HepG2 (cell line): ENCODE results near the gene STK32C. TPM values are rescaled to one million over a fixed set of nuclear protein-coding genes. Genes with fewer than 3 reads are reported as not detected.

Source experiments
- ATAC-seq: fragments of 200-7000 bp; cut with Tn5 transposase; 3 replicates; pipeline ENCODE4 v1.9.1; 2020; ENCODE audit warnings: mild to moderate bottlenecking, moderate library complexity
- BruUV-seq: library from RNA; stranded (reverse); fragments of 400-500 nt; replicated peaks from 2 replicates; lab custom pipeline; 2021; lab: Mats Ljungman, UMichigan
- CTCF ChIA-PET: fragments of 300-600 bp; formaldehyde crosslinking; extraction: SDS; loops from one replicate; lab custom pipeline; 2021; ENCODE audit warnings: low total read pairs, inconsistent platforms, low intra/inter-chr PET ratio; lab: Yijun Ruan, JAX
- POLR2A ChIA-PET: fragments of 350-600 bp; sonication (Branson Sonifier 250); formaldehyde crosslinking; loops from one replicate; lab custom pipeline; 2020; ENCODE audit warnings: antibody characterized with exemption, inconsistent platforms; lab: Yijun Ruan, JAX
- DNase-seq: peaks from one replicate; pipeline ENCODE4 v3.0.0-alpha.2; 2015; ENCODE audit warnings: low spot score
- FAIRE-seq: peaks from 3 replicates; lab custom pipeline; 2011; peaks lifted over from hg19 to GRCh38; lab: Jason Lieb, UNC
- H2AFZ ChIP-seq: one replicate; pipeline ENCODE4 v1.6.1; 2011; ENCODE audit warnings: low read length, inconsistent platforms
- H3K27ac ChIP-seq: fragments of 300-600 bp; 3 replicates; pipeline ENCODE4 v1.8.0; 2011; ENCODE audit warnings: mixed run types, mild to moderate bottlenecking, mixed read lengths, low read length, inconsistent platforms; ENCODE audit not compliant: insufficient read depth; ENCODE audit errors: extremely low read length
- H3K27me3 ChIP-seq, 2 experiments: fragments of 200-600 bp in 1 of 2; 2 replicates in 1 of 2; 3 replicates in 1 of 2; pipeline versions ENCODE4 v1.6.0 to v1.8.0; 2011; ENCODE audit warnings: low read length in 2 of 2, mild to moderate bottlenecking in 2 of 2, moderate library complexity in 2 of 2, inconsistent platforms in 1 of 2; ENCODE audit not compliant: insufficient read depth in 2 of 2, control insufficient read depth in 1 of 2
- H3K36me3 ChIP-seq, 2 experiments: fragments of 200-600 bp in 1 of 2; replicated peaks in 1 of 2; 2 replicates in 1 of 2; 3 replicates in 1 of 2; pipeline versions ENCODE4 v1.5.1 to v1.8.0; 2011; ENCODE audit warnings: low read length in 2 of 2, inconsistent platforms in 1 of 2; ENCODE audit not compliant: insufficient read depth in 2 of 2, control insufficient read depth in 1 of 2
- H3K4me1 ChIP-seq: 2 replicates; pipeline ENCODE4 v1.5.1; 2012; ENCODE audit warnings: low read length, inconsistent platforms; ENCODE audit not compliant: insufficient read depth
- H3K4me2 ChIP-seq: 2 replicates; pipeline ENCODE4 v1.6.0; 2011; ENCODE audit warnings: low read depth, low read length, inconsistent platforms
- H3K4me3 ChIP-seq, 3 experiments: fragments of 200-600 bp in 1 of 3; sonication (generic), shearing (Covaris generic) in 1 of 3; replicated peaks in 1 of 3; 2 replicates each; pipeline ENCODE4 v1.5.1; 2011 to 2016; ENCODE audit warnings: low read length in 3 of 3, inconsistent platforms in 2 of 3, low read depth in 2 of 3, mild to moderate bottlenecking in 2 of 3, control low read depth in 1 of 3, mixed read lengths in 1 of 3; ENCODE audit not compliant: insufficient read depth in 1 of 3
- H3K79me2 ChIP-seq: one replicate; pipeline ENCODE4 v1.6.1; 2011; ENCODE audit warnings: low read length, inconsistent platforms; ENCODE audit not compliant: insufficient read depth
- H3K9ac ChIP-seq: 2 replicates; pipeline ENCODE4 v1.6.0; 2011; ENCODE audit warnings: mild to moderate bottlenecking, low read depth, low read length, inconsistent platforms; ENCODE audit not compliant: insufficient read depth
- H3K9me3 ChIP-seq: 2 replicates; pipeline ENCODE4 v1.5.1; 2012; ENCODE audit warnings: mild to moderate bottlenecking, low read length
- H4K20me1 ChIP-seq: 2 replicates; pipeline ENCODE4 v1.6.0; 2011; ENCODE audit warnings: inconsistent platforms, mild to moderate bottlenecking, low read length, moderate library complexity; ENCODE audit not compliant: insufficient read depth
- IRF9 ChIP-seq: sonication (generic); formaldehyde crosslinking; IDR thresholded peaks from 2 replicates; pipeline ENCODE4 v1.8.0; 2022; ENCODE audit warnings: missing genetic modification reagents, mild to moderate bottlenecking, borderline replicate concordance
- MAFF ChIP-seq: IDR thresholded peaks from 2 replicates; pipeline ENCODE4 v1.6.1; 2011; ENCODE audit warnings: low read depth, low read length, improper control_type of control experiment
- ZXDC ChIP-seq: sonication (generic); formaldehyde crosslinking; IDR thresholded peaks from 2 replicates; pipeline ENCODE4 v1.5.0; 2020; ENCODE audit warnings: mild to moderate bottlenecking, missing genetic modification reagents
- WGBS: methylation state at CpG from one replicate; pipeline ENCODE4 v1.1.6; 2017; ENCODE audit warnings: low lambda C conversion rate; 5-methylcytosine and 5-hydroxymethylcytosine counted together
- in situ Hi-C: cut with HindIII; loops from 2 replicates; pipeline ENCODE4 v1.10.0; 2017; ENCODE audit warnings: low pct_unique_long_range_greater_than_20kb; ENCODE audit not compliant: extremely low pct_ligation_motif_present
- intact Hi-C: fragments of 100-400 bp; cut with micrococcal nuclease; formaldehyde crosslinking; loops from one replicate; pipeline ENCODE4 v1.10.0; 2022; ENCODE audit not compliant: unreplicated experiment
- polyA plus RNA-seq, 8 experiments: library from polyadenylated mRNA; depleted of rRNA in 3 of 8; stranded (reverse) in 7 of 8; unstranded in 1 of 8; fragments of >200 nt; fragmentation: Illumina TruSeq in 4 of 8; extraction: Trizol in 4 of 8; gene quantifications; 2 replicates each; pipeline versions ENCODE4 v1.2.1 to v1.2.3, GENCODE V29; 2011 to 2016; ENCODE audit warnings: low read depth in 4 of 8, missing spikeins in 1 of 8, mixed read lengths in 1 of 8; ENCODE audit not compliant: insufficient read depth in 1 of 8
- total RNA-seq, 5 experiments: library from RNA; depleted of rRNA; stranded (reverse); fragments of >200 nt; fragmentation: Illumina TruSeq; extraction: Trizol; gene quantifications; 2 replicates each; pipeline ENCODE4 v1.2.3, GENCODE V29; 2016; ENCODE audit warnings: low read depth in 1 of 5

Gene STK32C
- total and polyA plus RNA-seq, 2 of the 13 experiments (the other 11 are each of a cell fraction or from before 2014, with no cell fraction given) = 10.9 to 19.4 TPM

GRCh38 chr10:132353456-132354355 lies 46.0 kb upstream of the STK32C start:
- no peaks in the 10 kb centered on the region for H3K36me3 ChIP-seq
- DNase-seq = no peak
- no peak overlapping the region for H3K9ac ChIP-seq
- H2AFZ ChIP-seq = no peak overlapping the region
- no peaks in the 10 kb centered on the region for H3K27me3 ChIP-seq
- in situ Hi-C loops = no loop called here
- no peak overlapping the region for H3K27ac ChIP-seq
- POLR2A ChIA-PET = no interaction called here
- no peaks in the 10 kb centered on the region for H4K20me1 ChIP-seq
- no peak for TF ChIP-seq ZXDC (CRISPR knock-in tag)
- no peak for TF ChIP-seq MAFF
- TF ChIP-seq IRF9 (CRISPR knock-in tag) = no peak
- no peak overlapping the region for H3K4me2 ChIP-seq
- WGBS = 89% methylated on average over 16 of the region's 20 CpGs
- H3K9me3 ChIP-seq = no peaks in the 10 kb centered on the region
- no peak overlapping the region for H3K4me3 ChIP-seq
- H3K4me1 ChIP-seq = no peaks in the 10 kb centered on the region
- no peak for ATAC-seq
- no peak for FAIRE-seq
- H3K79me2 ChIP-seq = no peaks in the 10 kb centered on the region
- no TSS peak for BruUV-seq
- intact Hi-C loops = no loop called here
- CTCF ChIA-PET = interaction anchor here (3.1 kb wide), 1 partner anchor 131 kb away, joined by 50 read pairs; no protein-coding TSS in a partner anchor
